Activated CD4-positive, alpha-beta memory T cell treated with anti-CD3 and anti-CD28 coated beads for 36 hours (primary cell): Measurements from ENCODE around the gene NTMT1. TPM values are rescaled to one million over a fixed set of nuclear protein-coding genes. Genes with fewer than 3 reads are reported as not detected.
A peak's percentile ranks its signal among the peaks of the same experiment; 100 is the strongest.

Source experiments
- CTCF ChIA-PET: fragments of 350-600 bp; sonication (Branson Sonifier 250); formaldehyde crosslinking; loops from one replicate; lab custom pipeline; 2021; ENCODE audit warnings: antibody characterized with exemption, inconsistent platforms; lab: Charles Lee
- POLR2A ChIA-PET: fragments of 350-600 bp; sonication (Branson Sonifier 250); formaldehyde crosslinking; loops from one replicate; lab custom pipeline; 2021; ENCODE audit warnings: antibody characterized with exemption; lab: Charles Lee
- DNase-seq: peaks from one replicate; pipeline ENCODE4 v3.0.0-alpha.2; 2020
- H3K27ac Mint-ChIP-seq: one replicate; pipeline ENCODE4 v1.8.0; 2021; ENCODE audit warnings: mixed read lengths
- H3K27me3 Mint-ChIP-seq: one replicate; pipeline ENCODE4 v1.8.0; 2021; ENCODE audit warnings: mixed read lengths
- H3K36me3 Mint-ChIP-seq: one replicate; pipeline ENCODE4 v1.8.0; 2021; ENCODE audit warnings: mixed read lengths
- H3K4me1 Mint-ChIP-seq: one replicate; pipeline ENCODE4 v1.8.0; 2021; ENCODE audit warnings: low read depth, mixed read lengths
- H3K4me3 Mint-ChIP-seq: one replicate; pipeline ENCODE4 v1.8.0; 2021; ENCODE audit warnings: mild to moderate bottlenecking, mixed read lengths
- H3K9me3 Mint-ChIP-seq: one replicate; pipeline ENCODE4 v1.8.0; 2021; ENCODE audit warnings: mixed read lengths
- intact Hi-C: fragments of 100-400 bp; cut with micrococcal nuclease; formaldehyde crosslinking; loops from one replicate; pipeline ENCODE4 v1.15.1; 2023
- total RNA-seq, 2 experiments: library from RNA; stranded (reverse); gene quantifications; one replicate each; pipeline ENCODE4 v1.2.3, GENCODE V29; 2021

NTMT1 gene
- total RNA-seq, 2 experiments from 2014 or later: 59.9 to 64.6 TPM

DNA sequence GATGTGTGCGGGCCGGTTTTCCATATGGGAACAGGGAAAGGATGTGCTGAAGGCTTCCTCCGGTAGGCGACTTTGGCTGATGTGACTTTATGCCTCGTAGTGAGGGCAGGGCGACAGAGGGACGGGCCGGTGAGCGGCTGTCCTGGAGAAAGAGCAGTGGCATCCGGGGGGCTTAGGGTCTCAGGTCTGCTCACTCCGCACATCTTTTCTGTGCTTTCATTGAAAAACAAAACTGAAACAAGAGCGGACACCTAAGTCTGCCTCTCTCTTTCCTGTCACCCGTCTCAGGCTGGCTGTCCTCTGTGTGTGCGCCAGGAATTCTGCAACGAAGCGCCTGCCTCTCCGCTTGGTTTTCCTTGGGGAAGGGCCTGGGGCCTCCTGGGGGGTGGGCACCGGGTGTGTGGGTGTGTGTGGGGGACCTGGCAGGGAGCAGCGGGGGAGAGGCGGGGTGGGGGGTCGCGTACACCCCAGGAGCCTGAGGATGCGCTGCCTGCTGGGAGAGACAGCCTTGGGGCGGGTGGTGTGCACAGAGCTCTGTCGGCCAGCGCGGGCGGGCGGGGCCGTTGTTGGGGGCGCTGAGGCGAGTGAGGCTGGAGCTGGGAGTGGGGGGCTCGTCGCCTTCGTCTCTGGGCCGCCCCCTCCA lies 38.9 kb downstream of the NTMT1 start:
- CTCF ChIA-PET: no interaction called here
- H3K27me3 Mint-ChIP-seq: peaks cover 4% of the 10 kb centered on the region
- H3K4me1 Mint-ChIP-seq: no peaks in the 10 kb centered on the region
- no peak overlapping the region for H3K4me3 Mint-ChIP-seq
- H3K9me3 Mint-ChIP-seq: no peaks in the 10 kb centered on the region
- no peak for DNase-seq
- H3K27ac Mint-ChIP-seq: no peak overlapping the region
- H3K36me3 Mint-ChIP-seq: no peaks in the 10 kb centered on the region
- intact Hi-C loops: no loop called here
- POLR2A ChIA-PET: no interaction called here

GRCh38 chr9:129665389-129665775 lies 39.4 kb downstream of the NTMT1 start, which contains the start of gene PRRX2:
TSS of gene PRRX2 (plus strand) at chr9:129665647. CDS start at chr9:129665868, 221 bp downstream.
- no peaks in the 10 kb centered on the region for H3K9me3 Mint-ChIP-seq
- CTCF ChIA-PET: no interaction called here

GRCh38 chr9:129665814-129666520 lies 40.0 kb downstream of the NTMT1 start:
- Mint-ChIP-seq H3K36me3 (no peaks in the 10 kb centered on the region), H3K27me3 (peaks cover 4% of the 10 kb centered on the region), H3K4me1 (no peaks in the 10 kb centered on the region), H3K9me3 (no peaks in the 10 kb centered on the region), H3K4me3 (no peak overlapping the region), H3K27ac (no peak overlapping the region)
- DNase-seq: no peak
- POLR2A ChIA-PET: interaction anchor here (0.6 kb wide), 1 partner anchor 597 kb away, joined by 3 read pairs; no protein-coding TSS in a partner anchor
- intact Hi-C loops: no loop called here
- CTCF ChIA-PET: no interaction called here

More at GRCh38 chr9:129665389-129665775, 39.4 kb downstream of the NTMT1 start, which contains the start of gene PRRX2:
- H3K4me1 Mint-ChIP-seq: no peaks in the 10 kb centered on the region
- POLR2A ChIA-PET: no interaction called here
- peaks cover 4% of the 10 kb centered on the region for H3K27me3 Mint-ChIP-seq
- DNase-seq: peak; percentile 44
- no peak within 1 kb of the TSS for H3K4me3 Mint-ChIP-seq
- H3K36me3 Mint-ChIP-seq: no peaks in the 10 kb centered on the region
- no peak within 1 kb of the TSS for H3K27ac Mint-ChIP-seq
- intact Hi-C loops: no loop called here

DNA sequence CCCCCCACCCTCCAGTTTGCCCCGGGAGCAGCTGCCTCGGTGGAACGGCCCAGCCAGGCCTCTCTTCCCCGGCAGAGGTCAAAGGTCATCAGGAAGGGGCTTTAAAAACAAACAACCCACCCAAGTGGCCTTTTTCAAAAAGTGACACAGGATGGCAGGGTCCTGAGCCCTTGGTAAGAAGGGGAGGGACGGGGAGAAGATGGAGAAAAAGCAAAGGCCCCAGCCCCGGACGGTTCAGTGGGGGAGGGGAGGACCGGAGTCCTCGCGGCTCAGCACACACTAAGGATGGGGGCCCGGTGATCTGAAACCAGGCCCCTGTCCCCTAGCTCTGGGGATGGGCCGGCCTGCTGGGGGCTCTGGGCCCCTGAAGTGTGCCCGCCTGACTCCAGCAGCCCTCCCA lies 40.6 kb downstream of the NTMT1 start:
- Mint-ChIP-seq H3K4me3 (no peak overlapping the region), H3K27me3 (peaks cover 4% of the 10 kb centered on the region), H3K9me3 (no peaks in the 10 kb centered on the region), H3K27ac (no peak overlapping the region), H3K36me3 (no peaks in the 10 kb centered on the region), H3K4me1 (no peaks in the 10 kb centered on the region)
- intact Hi-C loops: no loop called here
- no peak for DNase-seq
- ChIA-PET CTCF (interaction anchor here (1.7 kb wide), 1 partner anchor 42 kb away, joined by 3 read pairs; no protein-coding TSS in a partner anchor), POLR2A (interaction anchor here (0.6 kb wide), 1 partner anchor 598 kb away, joined by 3 read pairs; no protein-coding TSS in a partner anchor)

GRCh38 chr9:129667378-129667777 lies 41.4 kb downstream of the NTMT1 start:
- DNase-seq: no peak
- intact Hi-C loops: no loop called here
- H3K4me1 Mint-ChIP-seq: no peaks in the 10 kb centered on the region
- H3K9me3 Mint-ChIP-seq: no peaks in the 10 kb centered on the region
- H3K27ac Mint-ChIP-seq: no peak overlapping the region
- ChIA-PET CTCF (interaction anchor here (1.7 kb wide), 1 partner anchor 43 kb away, joined by 3 read pairs; no protein-coding TSS in a partner anchor), POLR2A (no interaction called here)
- H3K27me3 Mint-ChIP-seq: peaks cover 4% of the 10 kb centered on the region
- no peaks in the 10 kb centered on the region for H3K36me3 Mint-ChIP-seq
- H3K4me3 Mint-ChIP-seq: no peak overlapping the region

- no peaks in the 10 kb centered on the region for H3K4me1 Mint-ChIP-seq
- H3K4me3 Mint-ChIP-seq: no peak overlapping the region
- CTCF ChIA-PET: interaction anchor here (1.7 kb wide), 1 partner anchor 43 kb away, joined by 3 read pairs; no protein-coding TSS in a partner anchor
- intact Hi-C loops: no loop called here
- no peak for DNase-seq
- H3K27ac Mint-ChIP-seq: no peak overlapping the region
- peaks cover 5% of the 10 kb centered on the region for H3K27me3 Mint-ChIP-seq
- no peaks in the 10 kb centered on the region for H3K36me3 Mint-ChIP-seq
- H3K9me3 Mint-ChIP-seq: no peaks in the 10 kb centered on the region
- POLR2A ChIA-PET: no interaction called here
Measured at GRCh38 chr9:129667850-129668249, 41.9 kb downstream of the NTMT1 start.

DNA sequence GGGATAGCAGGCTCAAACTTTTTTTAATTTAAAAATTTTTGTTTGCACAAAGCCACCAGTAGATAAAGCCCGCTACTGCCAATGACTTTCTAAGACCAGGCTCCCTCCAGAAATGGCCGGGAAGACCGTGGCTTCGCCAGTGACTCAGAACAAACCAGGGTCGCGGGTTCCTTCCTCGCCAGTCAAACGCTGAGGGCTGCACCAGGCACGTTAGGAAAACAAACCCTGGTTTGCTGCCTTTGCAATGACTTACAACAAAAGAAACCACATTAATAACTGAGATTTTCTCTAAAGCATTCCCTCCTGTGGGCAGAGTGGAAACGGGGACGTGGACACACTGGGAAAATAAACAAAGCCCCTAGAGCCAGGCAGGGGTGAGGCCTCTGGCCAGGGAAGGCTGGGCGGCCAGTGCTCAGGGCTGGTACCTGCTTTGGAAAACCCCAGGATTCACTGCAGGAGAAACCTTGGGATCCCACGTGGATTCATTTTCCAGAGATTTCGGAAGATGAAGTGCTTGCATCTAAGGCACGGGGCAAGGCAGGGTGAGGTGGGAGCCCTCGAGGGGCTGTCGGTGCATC lies 43.3 kb downstream of the NTMT1 start:
- Mint-ChIP-seq H3K4me1 (no peaks in the 10 kb centered on the region), H3K36me3 (no peaks in the 10 kb centered on the region), H3K4me3 (no peak overlapping the region), H3K27ac (no peak overlapping the region), H3K27me3 (peaks cover 6% of the 10 kb centered on the region), H3K9me3 (no peaks in the 10 kb centered on the region)
- ChIA-PET POLR2A (interaction anchor here (0.6 kb wide), 1 partner anchor 24 kb away, joined by 4 read pairs; no protein-coding TSS in a partner anchor), CTCF (no interaction called here)
- DNase-seq: no peak
- intact Hi-C loops: no loop called here

- H3K36me3 Mint-ChIP-seq: no peaks in the 10 kb centered on the region
- POLR2A ChIA-PET: no interaction called here
- DNase-seq: no peak
Measured at GRCh38 chr9:129669946-129670345, 44.0 kb downstream of the NTMT1 start.

GRCh38 chr9:129671065-129671464 lies 45.1 kb downstream of the NTMT1 start:
- no peak for DNase-seq
- Mint-ChIP-seq H3K27me3 (peaks cover 5% of the 10 kb centered on the region), H3K4me3 (no peak overlapping the region), H3K4me1 (no peaks in the 10 kb centered on the region), H3K27ac (no peak overlapping the region), H3K9me3 (no peaks in the 10 kb centered on the region), H3K36me3 (no peaks in the 10 kb centered on the region)
- POLR2A ChIA-PET: no interaction called here
- CTCF ChIA-PET: no interaction called here
- intact Hi-C loops: no loop called here

More at GRCh38 chr9:129669946-129670345, 44.0 kb downstream of the NTMT1 start:
- CTCF ChIA-PET: no interaction called here
- H3K9me3 Mint-ChIP-seq: no peaks in the 10 kb centered on the region
- no peak overlapping the region for H3K27ac Mint-ChIP-seq
- peaks cover 4% of the 10 kb centered on the region for H3K27me3 Mint-ChIP-seq
- H3K4me3 Mint-ChIP-seq: no peak overlapping the region
- intact Hi-C loops: no loop called here
- H3K4me1 Mint-ChIP-seq: no peaks in the 10 kb centered on the region

DNA sequence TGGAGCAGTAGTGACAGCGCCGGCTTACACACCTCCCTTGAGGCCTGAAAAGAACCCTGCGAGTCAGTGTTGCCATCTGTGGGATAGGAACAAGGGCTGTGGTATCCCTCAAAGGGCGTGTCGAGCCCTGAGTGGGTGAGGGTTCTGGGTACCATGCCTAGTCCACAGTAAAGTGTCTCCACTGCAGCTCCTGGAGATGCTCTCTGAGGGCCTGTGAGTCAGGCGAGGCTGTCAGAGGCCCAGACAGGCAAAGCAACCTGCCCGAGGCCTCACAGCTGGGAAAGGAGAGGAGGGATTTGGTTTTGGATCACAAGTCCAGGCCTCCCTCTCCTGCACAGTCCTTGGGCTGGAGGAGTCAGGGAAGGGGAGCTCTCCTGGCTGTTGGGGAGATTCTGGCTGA lies 45.6 kb downstream of the NTMT1 start:
- intact Hi-C loops: no loop called here
- DNase-seq: peak; percentile 17

DNA sequence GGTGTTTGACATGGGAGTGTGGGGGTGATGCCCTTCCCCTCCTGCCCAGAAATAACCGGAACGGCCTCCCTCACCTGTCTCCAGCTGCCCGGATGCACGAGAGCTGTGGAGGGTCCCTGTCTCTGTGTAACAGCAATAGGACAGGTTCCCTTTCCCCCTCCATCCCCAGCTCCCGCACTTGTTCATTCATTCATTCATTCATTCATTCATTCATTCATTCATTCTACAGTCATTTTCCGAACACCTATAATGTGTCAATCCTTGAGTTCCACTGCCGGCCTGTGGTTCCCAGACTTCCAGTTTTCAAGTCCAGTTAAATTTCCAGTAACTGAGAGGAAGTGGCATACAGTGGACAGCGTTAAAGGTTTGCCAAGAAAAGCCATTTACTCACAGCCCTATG lies 46.7 kb downstream of the NTMT1 start:
- H3K27me3 Mint-ChIP-seq: peaks cover 12% of the 10 kb centered on the region
- DNase-seq: no peak
- H3K4me3 Mint-ChIP-seq: no peak overlapping the region
- H3K4me1 Mint-ChIP-seq: no peaks in the 10 kb centered on the region
- intact Hi-C loops: no loop called here
- no peaks in the 10 kb centered on the region for H3K9me3 Mint-ChIP-seq
- no peak overlapping the region for H3K27ac Mint-ChIP-seq
- H3K36me3 Mint-ChIP-seq: no peaks in the 10 kb centered on the region
- CTCF ChIA-PET: no interaction called here
- POLR2A ChIA-PET: no interaction called here

More for the DNA sequence above, 45.6 kb downstream of the NTMT1 start:
- ChIA-PET POLR2A (no interaction called here), CTCF (no interaction called here)
- H3K27me3 Mint-ChIP-seq: peaks cover 9% of the 10 kb centered on the region
- no peak overlapping the region for H3K27ac Mint-ChIP-seq
- no peaks in the 10 kb centered on the region for H3K36me3 Mint-ChIP-seq
- no peak overlapping the region for H3K4me3 Mint-ChIP-seq
- H3K9me3 Mint-ChIP-seq: no peaks in the 10 kb centered on the region
- H3K4me1 Mint-ChIP-seq: no peaks in the 10 kb centered on the region

DNA sequence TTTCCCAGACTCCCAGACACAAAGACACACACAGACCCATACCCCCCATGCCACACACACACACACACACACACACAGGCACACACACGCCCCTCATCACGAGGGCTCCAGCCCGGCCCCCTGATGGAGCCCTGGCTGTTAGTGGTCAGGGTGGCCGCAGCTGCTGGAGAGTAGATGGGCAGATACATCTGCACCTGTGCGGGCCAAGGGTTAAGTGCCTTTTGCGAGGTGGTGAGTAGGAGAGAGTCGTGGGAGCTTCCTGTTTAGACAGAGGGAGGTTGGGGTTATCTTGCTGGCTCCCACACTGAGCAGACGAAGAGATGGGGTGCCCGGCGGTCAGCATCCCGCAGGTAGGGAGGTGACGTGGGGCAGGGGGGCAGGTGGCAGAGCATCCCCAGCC lies 47.6 kb downstream of the NTMT1 start:
- intact Hi-C loops: no loop called here
- Mint-ChIP-seq H3K27me3 (peaks cover 15% of the 10 kb centered on the region), H3K4me1 (no peaks in the 10 kb centered on the region), H3K4me3 (no peak overlapping the region), H3K27ac (no peak overlapping the region), H3K9me3 (no peaks in the 10 kb centered on the region), H3K36me3 (no peaks in the 10 kb centered on the region)
- ChIA-PET POLR2A (no interaction called here), CTCF (no interaction called here)
- DNase-seq: no peak
